Smooth muscle cell (in vitro differentiated cells): Measurements from ENCODE around the gene MYH11. TPM values are rescaled to one million over a fixed set of nuclear protein-coding genes. Genes with fewer than 3 reads are reported as not detected.
A peak's percentile ranks its signal among the peaks of the same experiment; 100 is the strongest.

Source experiments
- DNase-seq: peaks from one replicate; lab custom pipeline; 2025; ENCODE audit not compliant: unreplicated experiment; lab: John Stamatoyannopoulos, UW
- H2AFZ ChIP-seq: fragments of 200-600 bp; sonication (generic); 2 replicates; pipeline ENCODE4 v1.6.0; 2016; ENCODE audit warnings: antibody characterized with exemption, low read depth, mild to moderate bottlenecking
- H3F3A ChIP-seq: fragments of 200-600 bp; sonication (generic); 2 replicates; pipeline ENCODE4 v1.6.0; 2017; ENCODE audit warnings: antibody characterized with exemption, low read depth
- H3K27ac ChIP-seq: fragments of 200-600 bp; sonication (generic); 2 replicates; pipeline ENCODE4 v1.5.1; 2016; ENCODE audit warnings: low read depth, mild to moderate bottlenecking
- H3K27me3 ChIP-seq: fragments of 200-600 bp; sonication (generic); 2 replicates; pipeline ENCODE4 v1.6.1; 2016; ENCODE audit warnings: low read depth, mild to moderate bottlenecking
- H3K36me3 ChIP-seq: fragments of 200-600 bp; sonication (generic); 2 replicates; pipeline ENCODE4 v1.5.1; 2016; ENCODE audit warnings: low read depth
- H3K4me1 ChIP-seq: fragments of 200-600 bp; sonication (generic); 2 replicates; pipeline ENCODE4 v1.5.1; 2016; ENCODE audit warnings: low read depth
- H3K4me2 ChIP-seq: fragments of 200-600 bp; sonication (generic); 2 replicates; pipeline ENCODE4 v1.6.0; 2016; ENCODE audit warnings: mild to moderate bottlenecking
- H3K4me3 ChIP-seq: fragments of 200-600 bp; sonication (generic); 2 replicates; pipeline ENCODE4 v1.5.1; 2016; ENCODE audit warnings: mild to moderate bottlenecking
- H3K79me2 ChIP-seq: fragments of 200-600 bp; sonication (generic); 2 replicates; pipeline ENCODE4 v1.6.0; 2016; ENCODE audit warnings: low read depth, mild to moderate bottlenecking
- H3K9ac ChIP-seq: fragments of 200-600 bp; sonication (generic); 2 replicates; pipeline ENCODE4 v1.6.0; 2016; ENCODE audit warnings: low read depth
- H3K9me3 ChIP-seq: fragments of 200-600 bp; sonication (generic); replicated peaks from 2 replicates; pipeline ENCODE4 v1.5.1; 2016; ENCODE audit warnings: low read depth
- H4K20me1 ChIP-seq: fragments of 200-600 bp; sonication (generic); 2 replicates; pipeline ENCODE4 v1.6.0; 2016; ENCODE audit warnings: low read depth
- WGBS: methylation state at CpG from one replicate; pipeline ENCODE4 v1.1.7; 2016; ENCODE audit warnings: low lambda C conversion rate; 5-methylcytosine and 5-hydroxymethylcytosine counted together
- polyA plus RNA-seq: library from polyadenylated mRNA; unstranded; fragments of >200 nt; fragmentation: Nextera tagmentation; extraction: Ambion mirVana; gene quantifications from 2 replicates; pipeline ENCODE4 v1.2.1, GENCODE V29; 2016
- total RNA-seq: library from RNA; depleted of rRNA; stranded (reverse); fragments of >200 nt; gene quantifications from 2 replicates; pipeline ENCODE4 v1.2.3, GENCODE V29; 2014
- TF ChIP-seq, protein P1 (sequence below): fragments of 200-600 bp; sonication (generic); IDR thresholded peaks from 2 replicates; pipeline ENCODE4 v1.5.1; 2017; ENCODE audit warnings: borderline replicate concordance, mild to moderate bottlenecking, antibody characterized with exemption; ENCODE audit not compliant: insufficient read depth, poor library complexity, severe bottlenecking

Gene MYH11
- total and polyA plus RNA-seq, 2 experiments from 2014 or later: 0.58 TPM; not detected in 1

DNA sequence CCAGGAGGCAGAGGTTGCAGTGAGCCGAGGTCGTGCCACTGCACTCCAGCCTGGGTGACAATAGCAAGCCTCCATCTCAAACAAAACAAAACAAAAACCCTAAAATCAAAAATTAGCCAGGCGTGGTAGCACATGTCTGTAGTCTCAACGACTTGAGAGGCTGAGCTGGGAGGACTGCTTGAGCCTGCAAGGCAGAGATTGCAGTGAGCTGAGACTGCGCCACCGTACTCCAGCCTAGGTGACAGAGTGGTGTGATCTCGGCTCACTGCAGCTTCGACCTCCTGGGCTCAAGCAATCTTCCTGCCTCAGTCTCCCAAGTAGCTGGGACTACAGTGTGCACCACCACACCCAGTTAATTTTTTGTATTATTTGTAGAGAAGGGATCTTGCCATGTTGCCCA is 87.6 kb downstream of the MYH11 start:
- Histone ChIP-seq H2AFZ (no peak overlapping the region), H3K36me3 (no peaks in the 10 kb centered on the region), H3K9me3 (no peaks in the 10 kb centered on the region), H3K79me2 (no peaks in the 10 kb centered on the region), H4K20me1 (no peaks in the 10 kb centered on the region), H3K27me3 (peaks cover 51% of the 10 kb centered on the region), H3K4me1 (no peaks in the 10 kb centered on the region), H3K9ac (no peak overlapping the region), H3K4me3 (no peak overlapping the region), H3K27ac (no peak overlapping the region), H3F3A (no peaks in the 10 kb centered on the region), H3K4me2 (no peak overlapping the region)
- DNase-seq: no peak
- WGBS: 90% methylated on average over 8 of the region's 8 CpGs
- TF ChIP-seq, protein P1, sequence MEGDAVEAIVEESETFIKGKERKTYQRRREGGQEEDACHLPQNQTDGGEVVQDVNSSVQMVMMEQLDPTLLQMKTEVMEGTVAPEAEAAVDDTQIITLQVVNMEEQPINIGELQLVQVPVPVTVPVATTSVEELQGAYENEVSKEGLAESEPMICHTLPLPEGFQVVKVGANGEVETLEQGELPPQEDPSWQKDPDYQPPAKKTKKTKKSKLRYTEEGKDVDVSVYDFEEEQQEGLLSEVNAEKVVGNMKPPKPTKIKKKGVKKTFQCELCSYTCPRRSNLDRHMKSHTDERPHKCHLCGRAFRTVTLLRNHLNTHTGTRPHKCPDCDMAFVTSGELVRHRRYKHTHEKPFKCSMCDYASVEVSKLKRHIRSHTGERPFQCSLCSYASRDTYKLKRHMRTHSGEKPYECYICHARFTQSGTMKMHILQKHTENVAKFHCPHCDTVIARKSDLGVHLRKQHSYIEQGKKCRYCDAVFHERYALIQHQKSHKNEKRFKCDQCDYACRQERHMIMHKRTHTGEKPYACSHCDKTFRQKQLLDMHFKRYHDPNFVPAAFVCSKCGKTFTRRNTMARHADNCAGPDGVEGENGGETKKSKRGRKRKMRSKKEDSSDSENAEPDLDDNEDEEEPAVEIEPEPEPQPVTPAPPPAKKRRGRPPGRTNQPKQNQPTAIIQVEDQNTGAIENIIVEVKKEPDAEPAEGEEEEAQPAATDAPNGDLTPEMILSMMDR: no peak

DNA sequence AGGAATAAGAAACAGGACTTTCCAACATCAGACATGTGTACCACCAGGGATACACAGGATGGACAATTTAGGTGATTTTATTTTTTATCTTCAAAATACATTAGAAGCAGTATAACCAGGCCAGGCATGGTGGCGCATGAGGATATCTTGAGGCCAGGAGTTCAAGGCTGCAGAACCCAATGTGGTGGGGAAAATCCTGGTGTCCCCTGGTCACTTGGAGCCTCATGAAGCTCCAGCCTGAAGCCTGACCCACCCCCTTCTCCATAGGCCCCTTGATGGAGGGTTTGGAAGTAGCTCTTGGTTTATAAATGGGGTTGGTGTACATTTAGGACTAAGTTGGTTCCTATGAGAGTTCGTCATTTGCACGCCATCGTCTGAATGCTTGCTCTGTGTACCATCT is 88.6 kb downstream of the MYH11 start:
- H3K9me3 ChIP-seq: no peaks in the 10 kb centered on the region
- WGBS: 100% methylated on average over 4 of the region's 4 CpGs
- no peak overlapping the region for H3K4me3 ChIP-seq
- no peak overlapping the region for H3K4me2 ChIP-seq
- H3K4me1 ChIP-seq: no peaks in the 10 kb centered on the region
- no peak overlapping the region for H2AFZ ChIP-seq
- no peaks in the 10 kb centered on the region for H3K36me3 ChIP-seq
- H3K27me3 ChIP-seq: peaks cover 49% of the 10 kb centered on the region
- TF ChIP-seq, protein P1: no peak
- H3K79me2 ChIP-seq: no peaks in the 10 kb centered on the region
- H3F3A ChIP-seq: no peaks in the 10 kb centered on the region
- no peak for DNase-seq
- H4K20me1 ChIP-seq: no peaks in the 10 kb centered on the region
- H3K9ac ChIP-seq: no peak overlapping the region
- H3K27ac ChIP-seq: no peak overlapping the region

DNA sequence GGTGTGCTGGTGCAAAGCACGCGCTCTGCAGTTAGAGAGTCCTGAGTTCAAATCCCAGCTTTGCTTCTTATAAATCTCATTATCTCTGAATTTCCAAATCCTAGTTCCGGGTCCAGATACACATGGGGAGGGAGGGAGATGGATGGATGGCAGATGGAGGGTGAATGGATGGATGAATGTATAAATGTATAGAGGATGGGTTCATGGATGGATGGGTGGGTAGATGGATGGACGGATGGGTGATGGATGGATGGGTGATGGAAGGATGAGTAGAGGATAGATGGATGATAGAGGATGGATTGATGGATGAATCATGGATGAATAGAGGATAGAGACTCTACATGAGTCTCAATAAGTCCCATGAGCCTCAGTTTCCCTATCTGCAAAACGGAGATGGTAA is 89.9 kb downstream of the MYH11 start:
- Histone ChIP-seq H2AFZ (no peak overlapping the region), H3K36me3 (no peaks in the 10 kb centered on the region), H3K79me2 (no peaks in the 10 kb centered on the region), H3K9ac (no peak overlapping the region), H3K4me1 (no peaks in the 10 kb centered on the region), H3K4me2 (no peak overlapping the region), H3F3A (no peaks in the 10 kb centered on the region), H3K4me3 (no peak overlapping the region), H3K9me3 (no peaks in the 10 kb centered on the region), H3K27ac (no peak overlapping the region), H3K27me3 (peaks cover 51% of the 10 kb centered on the region), H4K20me1 (no peaks in the 10 kb centered on the region)
- DNase-seq: no peak
- TF ChIP-seq, protein P1: no peak
- 93% methylated on average over 5 of the region's 5 CpGs for WGBS

DNA sequence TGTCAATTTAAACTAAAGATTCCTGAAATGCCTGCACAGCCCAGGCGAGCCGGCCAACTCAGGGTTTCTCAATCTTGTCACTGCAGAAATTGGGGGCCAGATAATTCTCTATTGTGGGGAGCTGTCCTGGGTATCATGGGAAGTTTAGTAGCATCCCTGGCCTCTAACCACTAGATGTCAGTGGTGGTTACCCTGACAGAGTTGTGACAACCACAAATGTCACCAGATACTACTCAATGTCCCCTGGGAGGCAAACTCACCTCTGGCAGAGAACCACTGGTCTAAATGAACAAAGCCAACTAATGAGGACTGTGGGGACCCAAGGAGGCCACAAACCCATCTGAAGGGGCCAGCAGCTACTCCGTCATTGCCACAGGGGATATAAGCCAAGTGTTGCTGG is 90.9 kb downstream of the MYH11 start:
- Histone ChIP-seq H3K9me3 (no peaks in the 10 kb centered on the region), H3K27me3 (peaks cover 49% of the 10 kb centered on the region), H3K79me2 (no peaks in the 10 kb centered on the region), H4K20me1 (no peaks in the 10 kb centered on the region), H3K27ac (no peak overlapping the region), H2AFZ (no peak overlapping the region), H3K9ac (no peak overlapping the region), H3K4me2 (no peak overlapping the region), H3K4me3 (no peak overlapping the region), H3F3A (no peaks in the 10 kb centered on the region), H3K4me1 (no peaks in the 10 kb centered on the region), H3K36me3 (no peaks in the 10 kb centered on the region)
- 29% methylated on average over 3 of the region's 3 CpGs for WGBS
- TF ChIP-seq, protein P1: peak; percentile 52
- DNase-seq: no peak
